A673 (cell line): ENCODE data around the gene RPL10A.

ENCODE experiments used
- EZH2 ChIP-seq: fragments of 200-600 bp; sonication (generic); IDR thresholded peaks from 2 replicates; pipeline ENCODE4 v1.6.1; 2017; ENCODE audit warnings: borderline replicate concordance, low read depth, mild to moderate bottlenecking, mixed read lengths, antibody characterized with exemption, low read length; ENCODE audit not compliant: poor library complexity, severe bottlenecking
- TF ChIP-seq, protein P1 (sequence below): fragments of 300-800, 200-600 bp; sonication (generic); conservative IDR thresholded peaks from 2 replicates; pipeline ENCODE4 v1.5.1; 2017; ENCODE audit warnings: low read depth, mild to moderate bottlenecking, antibody characterized with exemption, low read length, moderate library complexity, mixed read lengths

DNA sequence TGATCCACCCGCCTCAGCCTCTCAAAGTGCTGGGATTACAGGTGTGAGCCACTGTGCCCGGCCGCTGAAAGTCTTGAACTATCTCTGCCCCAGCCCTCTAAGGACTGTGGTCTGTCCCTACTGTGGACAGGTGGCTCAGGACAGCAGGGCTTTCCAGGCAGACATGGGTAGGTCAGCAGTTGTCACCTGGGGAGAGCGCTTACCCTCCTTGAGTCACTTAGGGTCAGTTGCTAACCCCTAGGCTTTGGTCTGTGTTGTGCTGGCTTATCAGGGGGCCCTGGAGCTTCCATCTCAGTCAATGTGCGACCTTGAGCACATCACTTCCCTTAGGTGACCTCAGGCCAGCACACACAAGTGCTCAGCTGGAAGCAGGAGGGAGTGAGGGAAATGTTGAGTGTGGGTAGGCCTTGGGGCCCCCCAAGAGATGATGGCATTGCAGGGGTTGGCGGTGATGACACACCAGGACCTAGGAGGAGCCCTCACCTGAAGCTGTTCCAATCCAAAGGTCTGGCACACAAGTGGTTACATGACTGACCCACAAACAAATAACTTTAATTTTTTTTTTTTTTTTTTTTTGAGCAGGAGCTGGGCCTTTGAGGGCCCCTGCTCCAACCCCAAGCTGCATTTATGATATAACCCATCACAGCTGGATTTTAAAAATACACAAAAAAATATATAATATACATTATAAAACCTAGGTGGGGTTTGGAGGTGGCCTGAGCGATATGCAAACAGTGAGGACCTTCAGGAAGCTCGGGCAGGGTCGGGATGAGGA, 5.1 kb downstream of the RPL10A start:
- TF ChIP-seq, protein P1, sequence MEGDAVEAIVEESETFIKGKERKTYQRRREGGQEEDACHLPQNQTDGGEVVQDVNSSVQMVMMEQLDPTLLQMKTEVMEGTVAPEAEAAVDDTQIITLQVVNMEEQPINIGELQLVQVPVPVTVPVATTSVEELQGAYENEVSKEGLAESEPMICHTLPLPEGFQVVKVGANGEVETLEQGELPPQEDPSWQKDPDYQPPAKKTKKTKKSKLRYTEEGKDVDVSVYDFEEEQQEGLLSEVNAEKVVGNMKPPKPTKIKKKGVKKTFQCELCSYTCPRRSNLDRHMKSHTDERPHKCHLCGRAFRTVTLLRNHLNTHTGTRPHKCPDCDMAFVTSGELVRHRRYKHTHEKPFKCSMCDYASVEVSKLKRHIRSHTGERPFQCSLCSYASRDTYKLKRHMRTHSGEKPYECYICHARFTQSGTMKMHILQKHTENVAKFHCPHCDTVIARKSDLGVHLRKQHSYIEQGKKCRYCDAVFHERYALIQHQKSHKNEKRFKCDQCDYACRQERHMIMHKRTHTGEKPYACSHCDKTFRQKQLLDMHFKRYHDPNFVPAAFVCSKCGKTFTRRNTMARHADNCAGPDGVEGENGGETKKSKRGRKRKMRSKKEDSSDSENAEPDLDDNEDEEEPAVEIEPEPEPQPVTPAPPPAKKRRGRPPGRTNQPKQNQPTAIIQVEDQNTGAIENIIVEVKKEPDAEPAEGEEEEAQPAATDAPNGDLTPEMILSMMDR = no peak
- no peak for TF ChIP-seq EZH2
